ENCODE results near the gene POLE.
"Not testable (repeated sequence)": the region's sequence is repeated elsewhere in the genome, so short reads cannot be mapped to it uniquely, and the experiment has no call there.

Gene POLE

GRCh38 chr12:132610051-132610759 is 76.9 kb downstream of the POLE start, which contains the start of gene LRCOL1:
Gene LRCOL1, minus strand, starts transcription at chr12:132610582. Its CDS starts 4,331 bp downstream, at chr12:132606251.
- DNase-seq: peak; percentile 58

- DNase-seq: no peak
These were observed 78.6 kb downstream of the POLE start for GRCh38 chr12:132608231-132609171.

GRCh38 chr12:132606927-132607326 is 80.2 kb downstream of the POLE start:
- no peak for DNase-seq

GRCh38 chr12:132606466-132606865 is 80.7 kb downstream of the POLE start:
- no peak for DNase-seq

- DNase-seq: no peak
These were observed 81.2 kb downstream of the POLE start for GRCh38 chr12:132605892-132606291.

GRCh38 chr12:132604668-132605441 is 82.3 kb downstream of the POLE start:
- no peak for DNase-seq

GRCh38 chr12:132604151-132604618 is 83.0 kb downstream of the POLE start:
- peak; percentile 32 for DNase-seq

GRCh38 chr12:132603240-132604150 is 83.6 kb downstream of the POLE start:
- DNase-seq: no peak

- DNase-seq: peak; percentile 17
These were observed 84.4 kb downstream of the POLE start for GRCh38 chr12:132602572-132603239.

- peak; percentile 46 for DNase-seq
These were observed 85.8 kb downstream of the POLE start for GRCh38 chr12:132601171-132601883.

GRCh38 chr12:132600048-132601032 is 86.8 kb downstream of the POLE start:
- DNase-seq: peak; percentile 85

- DNase-seq: not testable (repeated sequence)
These were observed 87.6 kb downstream of the POLE start for GRCh38 chr12:132599502-132599901.

- DNase-seq: peak; percentile 79
These were observed 89.5 kb downstream of the POLE start for GRCh38 chr12:132597333-132598316.

GRCh38 chr12:132596016-132596415 is 91.1 kb downstream of the POLE start:
- no peak for DNase-seq

- no peak for DNase-seq
These were observed 92.0 kb downstream of the POLE start for GRCh38 chr12:132595183-132595582.

- DNase-seq: peak; percentile 99
These were observed 93.2 kb downstream of the POLE start for GRCh38 chr12:132593938-132594358.

- peak; percentile 80 for DNase-seq
These were observed 93.6 kb downstream of the POLE start for GRCh38 chr12:132593521-132593920.

GRCh38 chr12:132593071-132593470 is 94.1 kb downstream of the POLE start:
- peak; percentile 15 for DNase-seq

Measured in NCI-H69 (cell line).